GM21526 (cell line): ENCODE measurements around the gene ERVMER34-1.
A peak's percentile ranks its signal among the peaks of the same experiment; 100 is the strongest.

Experiments used
- ATAC-seq: cut with Tn5 transposase; IDR thresholded peaks from one replicate; pipeline ENCODE4 v1.9.1; 2021; ENCODE audit warnings: moderate library complexity; ENCODE audit not compliant: unreplicated experiment, low FRiP score

ERVMER34-1 gene

GRCh38 chr4:52750819-52751486 is at the start of gene ERVMER34-1:
Gene ERVMER34-1, minus strand, starts transcription at chr4:52751425. Its CDS starts 5,905 bp downstream, at chr4:52745520.
- ATAC-seq = no peak

GRCh38 chr4:52799813-52800212 is 48.6 kb upstream of the ERVMER34-1 start:
- ATAC-seq = no peak

DNA sequence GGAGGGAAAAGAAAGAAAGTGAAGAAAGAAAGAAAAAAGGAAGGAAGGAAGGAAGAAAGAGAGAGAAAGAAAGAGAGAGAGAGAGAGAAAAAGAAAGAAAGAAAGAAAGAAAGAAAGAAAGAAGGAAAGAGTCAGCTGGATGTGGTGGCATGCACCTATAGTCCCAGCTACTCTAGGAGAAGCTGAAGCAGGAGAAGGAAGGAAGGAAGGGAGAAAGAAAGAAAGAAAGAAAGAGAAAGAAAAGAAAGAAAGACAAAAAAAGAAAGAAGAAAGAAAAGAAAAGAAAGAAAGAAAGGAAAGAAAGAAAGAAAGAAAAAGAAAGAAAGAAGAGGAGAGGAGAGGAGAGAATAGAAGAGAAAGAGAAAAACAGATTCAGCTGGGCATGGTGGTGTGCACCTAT is 44.3 kb upstream of the ERVMER34-1 start:
- no peak for ATAC-seq

- no peak for ATAC-seq
Observed at GRCh38 chr4:52791936-52792335, 40.7 kb upstream of the ERVMER34-1 start.

GRCh38 chr4:52789774-52790173 is 38.5 kb upstream of the ERVMER34-1 start:
- no peak for ATAC-seq

DNA sequence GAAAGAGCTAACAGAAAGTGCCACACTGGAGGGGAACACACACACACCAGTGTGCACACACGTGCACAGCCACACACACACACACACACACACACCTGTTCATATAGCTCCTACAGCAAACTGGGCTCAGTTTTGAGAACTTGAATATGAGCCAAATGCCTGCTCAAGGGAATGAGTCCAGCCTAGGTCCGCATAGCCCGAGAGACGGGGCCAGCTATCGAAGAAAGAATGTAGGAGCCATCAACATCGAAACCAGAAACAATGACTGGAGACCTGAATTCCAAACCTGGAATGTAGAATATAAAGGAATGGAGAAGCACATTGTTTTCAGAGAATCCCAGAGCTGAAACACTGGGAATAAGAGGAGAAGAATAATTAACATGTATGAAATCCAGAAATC is 37.6 kb upstream of the ERVMER34-1 start:
- no peak for ATAC-seq

- no peak for ATAC-seq
Observed at GRCh38 chr4:52783069-52783468, 31.8 kb upstream of the ERVMER34-1 start.

DNA sequence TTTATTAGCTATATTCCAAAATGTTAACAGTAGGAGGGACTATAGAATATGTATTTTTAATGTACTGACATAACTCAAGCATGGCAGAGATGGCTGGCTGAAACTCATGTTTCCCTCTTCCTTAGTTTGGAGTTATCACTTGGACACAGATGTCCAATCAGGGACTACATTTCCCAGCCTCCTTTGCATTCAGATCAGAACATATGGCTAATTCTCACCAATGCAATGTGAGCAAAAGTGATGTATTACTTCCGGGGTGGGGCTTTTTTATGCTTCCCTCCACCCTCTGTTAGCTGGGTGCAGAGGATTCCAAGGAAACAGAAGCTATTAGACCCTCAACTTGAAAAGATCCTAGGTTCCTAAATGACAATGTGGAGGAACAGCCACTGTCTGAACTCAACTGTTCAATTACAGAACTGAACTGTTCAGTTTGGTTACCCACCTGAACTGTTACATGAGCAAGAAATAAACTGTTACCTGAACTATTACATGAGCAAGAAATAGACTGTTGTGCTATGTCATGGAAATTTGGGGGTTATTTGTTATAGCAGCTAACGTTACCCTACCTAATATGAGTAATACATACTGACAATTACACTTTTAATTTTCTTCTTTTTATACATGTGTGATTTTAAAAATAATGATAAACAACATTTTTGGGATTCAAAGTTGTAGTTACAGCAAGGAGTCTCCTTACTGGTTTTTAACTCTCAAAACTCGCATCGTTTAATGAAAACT is 29.6 kb upstream of the ERVMER34-1 start:
- ATAC-seq = no peak

GRCh38 chr4:52780206-52780605 is 29.0 kb upstream of the ERVMER34-1 start:
- ATAC-seq = no peak

GRCh38 chr4:52760256-52760655 is 9.0 kb upstream of the ERVMER34-1 start:
- ATAC-seq = no peak

GRCh38 chr4:52755426-52755825 is 4.2 kb upstream of the ERVMER34-1 start:
- ATAC-seq = no peak

- no peak for ATAC-seq
Observed at GRCh38 chr4:52752936-52753335, 1.7 kb upstream of the ERVMER34-1 start.

DNA sequence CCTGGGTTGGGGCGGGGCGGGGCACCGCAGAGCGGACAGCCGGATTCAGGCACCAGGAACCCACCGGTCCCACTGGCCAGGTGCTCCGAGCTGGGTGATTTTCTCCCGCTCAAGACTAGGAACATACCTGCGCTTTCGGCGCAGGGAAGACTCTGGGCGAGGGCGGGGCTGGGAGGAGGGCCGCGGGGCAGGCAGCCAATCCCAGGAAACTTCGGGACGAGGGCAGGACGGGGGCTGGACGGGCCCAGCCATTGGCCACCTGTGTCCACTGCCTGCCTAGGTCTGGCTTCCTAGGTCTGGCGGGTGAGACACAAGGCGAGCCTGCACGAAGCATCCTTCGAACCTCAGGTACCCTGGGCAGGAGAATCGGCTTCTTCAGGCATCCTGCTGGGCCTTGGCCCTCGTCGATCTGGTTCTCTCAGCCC is 274 bp upstream of the ERVMER34-1 start:
- ATAC-seq = no peak

GRCh38 chr4:52750213-52750612 is 1.0 kb downstream of the ERVMER34-1 start:
- no peak for ATAC-seq

DNA sequence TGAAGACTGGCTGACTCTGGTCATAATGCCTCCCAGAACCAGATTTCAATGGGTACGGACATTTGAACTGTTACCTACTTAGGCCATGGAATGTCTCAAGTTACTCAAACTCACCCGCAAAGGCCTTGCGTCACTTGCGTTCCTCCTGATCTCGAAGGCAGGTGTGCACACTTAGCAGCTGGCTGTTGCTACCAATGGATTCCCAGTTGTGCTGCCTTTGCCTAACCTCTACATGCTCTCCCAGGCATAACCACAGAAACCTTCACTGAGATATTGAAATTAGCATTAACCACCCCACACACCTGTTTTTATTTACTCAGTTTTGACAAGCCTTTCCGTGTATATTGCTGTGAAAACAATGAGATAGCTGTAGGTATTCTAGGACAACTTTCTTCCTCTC is 2.8 kb downstream of the ERVMER34-1 start:
- ATAC-seq = peak; percentile 86

DNA sequence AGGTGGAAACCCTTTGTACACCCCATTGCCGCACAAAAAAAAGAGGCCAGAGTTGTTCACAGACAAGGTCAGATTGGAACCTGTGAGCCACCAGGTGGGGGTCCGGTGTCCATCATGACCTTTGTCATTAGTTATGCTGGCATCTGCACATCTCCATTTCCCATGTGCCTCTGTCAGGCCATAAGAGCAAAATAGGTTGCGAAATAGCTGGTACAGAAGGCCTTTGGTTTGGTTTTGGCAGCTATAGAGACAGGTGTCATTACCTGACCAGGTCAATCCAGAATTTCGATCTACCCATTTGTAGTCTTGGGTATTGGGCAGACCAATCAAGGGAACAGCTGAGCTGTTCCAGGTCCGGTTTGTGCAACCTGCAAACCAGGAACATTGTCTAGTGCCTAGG is 6.6 kb downstream of the ERVMER34-1 start:
- no peak for ATAC-seq

GRCh38 chr4:52743444-52744019 is 7.7 kb downstream of the ERVMER34-1 start:
- no peak for ATAC-seq

- no peak for ATAC-seq
Observed at GRCh38 chr4:52729586-52729985, 21.6 kb downstream of the ERVMER34-1 start.

DNA sequence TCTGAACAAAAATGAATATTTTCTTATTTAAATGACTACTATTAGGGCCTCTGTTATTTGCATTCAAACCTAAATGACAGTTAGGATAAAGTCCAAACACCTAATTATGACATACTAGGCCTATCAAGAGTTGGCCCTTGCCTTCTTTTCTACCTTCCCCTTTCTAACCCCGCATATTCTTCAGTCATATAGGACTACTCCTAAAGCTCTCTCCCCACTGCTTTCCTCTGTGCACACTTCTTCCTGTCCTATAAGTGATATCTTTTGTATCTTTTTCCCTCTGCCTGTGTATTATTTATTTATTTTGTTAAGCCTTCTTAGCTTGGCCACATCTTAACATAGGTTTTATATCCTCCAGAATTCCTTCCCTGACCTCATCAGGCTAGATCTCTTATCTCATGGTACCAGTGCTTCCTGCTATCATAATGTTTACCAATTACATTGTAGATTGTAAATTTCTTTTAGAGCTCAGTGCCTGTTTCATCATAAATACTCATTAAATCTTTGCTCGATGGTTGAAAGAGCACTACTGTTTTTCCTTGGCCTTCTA is 22.5 kb downstream of the ERVMER34-1 start:
- ATAC-seq = no peak

DNA sequence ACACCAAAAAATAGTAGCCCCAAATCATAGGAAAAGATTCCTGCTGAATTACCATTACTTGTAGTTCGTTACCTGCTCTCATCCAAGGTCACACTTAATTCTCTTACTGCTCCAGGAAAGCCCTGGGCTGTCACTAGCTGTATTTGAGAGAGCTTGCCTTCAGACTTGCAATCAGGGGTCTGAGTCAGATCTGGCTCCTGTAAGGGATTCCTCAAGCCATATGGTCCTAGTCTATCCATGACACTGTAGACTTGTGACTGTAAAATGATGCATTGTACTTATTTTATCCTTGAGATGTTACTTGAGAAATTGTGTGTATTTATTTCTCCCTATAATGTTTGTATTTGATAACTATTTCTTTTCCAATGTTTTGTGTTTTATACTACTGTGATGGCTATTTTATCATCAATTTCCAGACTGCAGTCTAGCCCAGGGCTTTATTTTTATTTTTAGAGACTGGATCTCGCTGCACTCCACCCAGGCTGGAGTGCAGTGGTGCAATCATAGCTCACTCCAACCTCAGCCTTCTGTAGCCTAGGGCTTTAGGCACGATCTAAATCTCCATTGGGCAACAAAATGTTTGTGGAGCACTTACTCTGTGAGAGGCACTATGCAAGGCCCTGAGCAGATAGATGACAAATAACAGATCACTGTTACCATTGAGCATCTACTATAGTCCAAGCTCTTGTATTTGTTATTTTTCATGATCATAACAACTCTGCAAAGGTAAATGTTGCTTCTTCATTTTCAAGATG is 24.2 kb downstream of the ERVMER34-1 start:
- ATAC-seq = no peak
